Suprapubic skin (tissue), 3 donors: Measurements from ENCODE around the gene BDKRB1.

ENCODE experiments used
- CTCF ChIP-seq, 2 donors: fragments of 200-600 bp in 1 of 2; fragments of 450-650 bp in 1 of 2; sonication (generic) in 1 of 2; IDR thresholded peaks; one replicate each; pipeline ENCODE4 v1.5.1; 2016 to 2019; ENCODE audit warnings: antibody characterized with exemption in 2 of 2, mild to moderate bottlenecking in 1 of 2, moderate library complexity in 1 of 2
- EP300 ChIP-seq: sonication (generic); formaldehyde crosslinking; IDR thresholded peaks from one replicate; pipeline ENCODE4 v1.6.1; 2017; ENCODE audit warnings: antibody characterized with exemption

GRCh38 chr14:96221841-96222240 lies 34.2 kb upstream of the BDKRB1 start:
- TF ChIP-seq CTCF (IDR thresholded peaks at IDR 0.05), result no peak
- no peak for TF ChIP-seq EP300
